Measurements from ENCODE around the gene GPRC6A.

GPRC6A gene

GRCh38 chr6:116799945-116800344 is 28.9 kb downstream of the GPRC6A start:
- H3K9me3 ChIP-seq (ENCODE audit: low read depth, low read length), result no peaks in the 10 kb centered on the region
- no peaks in the 10 kb centered on the region for H3K36me3 ChIP-seq (ENCODE audit: insufficient read depth, low read length)
- no peak overlapping the region for H3K4me3 ChIP-seq
- H3K9ac ChIP-seq (ENCODE audit: insufficient read length), result no peak overlapping the region
- TF ChIP-seq EZH2 (IDR thresholded peaks at IDR 0.05) (no peak), POLR2AphosphoS5 (IDR thresholded peaks at IDR 0.05; ENCODE audit: borderline replicate concordance, low read depth, low read length) (no peak), FOXP2 (optimal IDR thresholded peaks at IDR 0.05; ENCODE audit: control extremely low read depth, extremely low read length, insufficient read depth) (no peak)
- no peak for DNase-seq (ENCODE audit: low read depth, low spot score)
- H3K27ac ChIP-seq, result no peak overlapping the region

- Histone ChIP-seq H3K36me3 (ENCODE audit: insufficient read depth, low read length) (no peaks in the 10 kb centered on the region), H3K9me3 (ENCODE audit: low read depth, low read length) (no peaks in the 10 kb centered on the region), H3K4me3 (no peak overlapping the region), H3K9ac (ENCODE audit: insufficient read length) (no peak overlapping the region), H3K27ac (no peak overlapping the region)
- TF ChIP-seq EZH2 (IDR thresholded peaks at IDR 0.05) (no peak), POLR2AphosphoS5 (IDR thresholded peaks at IDR 0.05; ENCODE audit: borderline replicate concordance, low read depth, low read length) (no peak), FOXP2 (optimal IDR thresholded peaks at IDR 0.05; ENCODE audit: control extremely low read depth, extremely low read length, insufficient read depth) (no peak)
- no peak for DNase-seq (ENCODE audit: low read depth, low spot score)
Observed at GRCh38 chr6:116797585-116797984, 31.3 kb downstream of the GPRC6A start.

DNA sequence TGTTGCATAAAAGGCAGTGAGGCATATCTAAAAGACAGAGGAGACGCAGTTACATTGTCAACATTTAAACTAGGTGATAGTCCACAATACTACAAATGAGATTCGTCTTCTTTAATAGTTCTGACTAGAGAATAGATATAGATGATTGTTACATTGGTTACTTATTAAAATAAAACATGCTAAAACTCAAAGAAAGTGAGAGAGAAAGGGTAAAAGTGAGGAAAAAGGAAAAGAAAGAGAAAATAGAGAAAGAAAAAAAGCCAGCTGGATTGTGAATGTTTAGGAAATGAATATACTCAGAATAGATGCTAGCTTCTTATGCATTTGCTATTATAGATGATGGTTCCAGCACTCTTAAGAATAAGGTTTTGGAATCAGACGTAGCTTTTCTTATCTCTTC is 35.7 kb downstream of the GPRC6A start:
- no peak overlapping the region for H3K9ac ChIP-seq (ENCODE audit: insufficient read length)

DNA sequence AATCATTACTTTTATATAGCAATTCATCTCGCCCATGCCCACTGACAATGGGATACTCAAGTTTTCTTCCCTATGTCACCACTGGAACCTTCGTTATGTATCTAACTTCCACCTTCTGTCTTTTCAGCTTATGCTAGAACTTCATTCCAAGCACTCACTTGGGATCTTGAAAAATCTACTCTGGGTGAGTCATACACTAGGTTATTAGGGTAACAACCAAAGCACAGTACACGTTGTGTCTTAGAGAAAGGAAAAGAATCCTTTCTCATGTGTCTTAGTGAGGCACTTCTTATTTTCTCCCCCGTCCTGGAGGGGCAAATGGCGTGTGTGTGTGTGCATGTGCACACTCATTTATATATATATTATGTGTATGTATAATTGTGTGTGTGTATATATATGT is 45.0 kb downstream of the GPRC6A start:
- Histone ChIP-seq H3K9ac (ENCODE audit: insufficient read length) (no peak overlapping the region), H3K36me3 (ENCODE audit: insufficient read depth, low read length) (no peaks in the 10 kb centered on the region), H3K27ac (no peak overlapping the region), H3K4me3 (no peak overlapping the region), H3K9me3 (ENCODE audit: low read depth, low read length) (no peaks in the 10 kb centered on the region)
- no peak for DNase-seq (ENCODE audit: low read depth, low spot score)
- no peak for TF ChIP-seq POLR2AphosphoS5 (IDR thresholded peaks at IDR 0.05; ENCODE audit: borderline replicate concordance, low read depth, low read length)
- TF ChIP-seq FOXP2 (optimal IDR thresholded peaks at IDR 0.05; ENCODE audit: control extremely low read depth, extremely low read length, insufficient read depth), result no peak
- no peak for TF ChIP-seq EZH2 (IDR thresholded peaks at IDR 0.05)

More for the DNA sequence above, 35.7 kb downstream of the GPRC6A start:
- TF ChIP-seq FOXP2 (optimal IDR thresholded peaks at IDR 0.05; ENCODE audit: control extremely low read depth, extremely low read length, insufficient read depth), result no peak
- TF ChIP-seq EZH2 (IDR thresholded peaks at IDR 0.05), result no peak
- no peak for TF ChIP-seq POLR2AphosphoS5 (IDR thresholded peaks at IDR 0.05; ENCODE audit: borderline replicate concordance, low read depth, low read length)
- Histone ChIP-seq H3K27ac (no peak overlapping the region), H3K4me3 (no peak overlapping the region), H3K9me3 (ENCODE audit: low read depth, low read length) (no peaks in the 10 kb centered on the region), H3K36me3 (ENCODE audit: insufficient read depth, low read length) (no peaks in the 10 kb centered on the region)
- DNase-seq (ENCODE audit: low read depth, low spot score), result no peak

DNA sequence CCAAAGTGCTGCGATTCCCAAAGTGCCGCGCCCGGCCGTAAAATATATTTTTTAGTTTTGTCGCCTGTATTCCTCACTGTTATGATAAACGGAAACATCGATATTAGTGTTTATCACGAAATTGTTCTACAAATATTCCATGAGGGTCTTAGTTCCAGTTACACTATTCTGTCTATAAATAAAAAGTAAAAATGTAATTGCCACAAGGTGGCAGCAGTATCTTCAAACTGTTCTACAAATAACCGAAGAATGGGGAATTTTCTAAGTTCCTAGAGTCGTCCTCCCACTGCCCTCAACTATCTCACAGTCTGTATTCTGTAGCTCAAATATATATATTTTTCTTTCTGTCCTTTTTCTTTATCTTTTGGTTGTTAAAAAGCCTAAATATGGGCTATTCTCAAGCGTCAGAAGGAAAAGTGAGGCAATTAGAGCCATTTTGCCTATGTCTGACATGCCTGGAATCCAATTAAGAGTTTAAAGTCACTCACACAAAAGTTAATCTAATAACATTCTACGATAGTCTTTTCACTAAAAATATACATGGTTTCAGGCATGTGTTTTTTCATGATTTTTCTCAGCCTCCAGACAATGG is 49.2 kb downstream of the GPRC6A start:
- TF ChIP-seq FOXP2 (optimal IDR thresholded peaks at IDR 0.05; ENCODE audit: control extremely low read depth, extremely low read length, insufficient read depth) (no peak), EZH2 (IDR thresholded peaks at IDR 0.05) (no peak), POLR2AphosphoS5 (IDR thresholded peaks at IDR 0.05; ENCODE audit: borderline replicate concordance, low read depth, low read length) (no peak)
- Histone ChIP-seq H3K36me3 (ENCODE audit: insufficient read depth, low read length) (no peaks in the 10 kb centered on the region), H3K9me3 (ENCODE audit: low read depth, low read length) (no peaks in the 10 kb centered on the region), H3K27ac (no peak overlapping the region), H3K4me3 (peak overlapping the region; percentile 56), H3K9ac (ENCODE audit: insufficient read length) (peak overlapping the region; percentile 10)
- DNase-seq (ENCODE audit: low read depth, low spot score), result peak; percentile 48

DNA sequence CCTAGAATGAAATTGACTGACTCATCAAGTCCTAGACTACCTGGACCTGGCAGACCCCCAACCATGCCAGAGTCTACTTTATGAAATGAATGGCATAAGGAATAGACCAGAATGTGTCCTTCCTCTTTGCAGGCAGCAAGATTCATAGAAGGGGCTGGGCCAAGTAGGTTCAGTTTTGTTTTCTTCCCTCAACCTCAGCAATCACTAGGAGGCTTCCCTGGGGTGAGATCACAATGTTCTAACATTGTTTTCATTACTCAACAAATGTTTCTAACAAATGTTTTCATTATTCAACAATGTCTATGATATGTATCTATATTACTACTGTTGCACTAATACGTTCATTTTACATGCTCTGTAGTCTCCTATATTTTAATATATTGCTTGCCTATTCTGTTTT is 55.0 kb downstream of the GPRC6A start:
- no peak overlapping the region for H3K27ac ChIP-seq

GRCh38 chr6:116772450-116772849 is 56.4 kb downstream of the GPRC6A start:
- no peaks in the 10 kb centered on the region for H3K36me3 ChIP-seq (ENCODE audit: insufficient read depth, low read length)
- H3K27ac ChIP-seq, result no peak overlapping the region
- no peak for DNase-seq (ENCODE audit: low read depth, low spot score)
- TF ChIP-seq FOXP2 (optimal IDR thresholded peaks at IDR 0.05; ENCODE audit: control extremely low read depth, extremely low read length, insufficient read depth), result no peak
- no peak for TF ChIP-seq EZH2 (IDR thresholded peaks at IDR 0.05)
- no peak for TF ChIP-seq POLR2AphosphoS5 (IDR thresholded peaks at IDR 0.05; ENCODE audit: borderline replicate concordance, low read depth, low read length)
- no peak overlapping the region for H3K9ac ChIP-seq (ENCODE audit: insufficient read length)
- H3K9me3 ChIP-seq (ENCODE audit: low read depth, low read length), result no peaks in the 10 kb centered on the region
- H3K4me3 ChIP-seq, result no peak overlapping the region

More for the DNA sequence above, 55.0 kb downstream of the GPRC6A start:
- no peak overlapping the region for H3K9ac ChIP-seq (ENCODE audit: insufficient read length)
- no peaks in the 10 kb centered on the region for H3K9me3 ChIP-seq (ENCODE audit: low read depth, low read length)
- no peak overlapping the region for H3K4me3 ChIP-seq
- TF ChIP-seq FOXP2 (optimal IDR thresholded peaks at IDR 0.05; ENCODE audit: control extremely low read depth, extremely low read length, insufficient read depth) (no peak), EZH2 (IDR thresholded peaks at IDR 0.05) (no peak), POLR2AphosphoS5 (IDR thresholded peaks at IDR 0.05; ENCODE audit: borderline replicate concordance, low read depth, low read length) (no peak)
- no peaks in the 10 kb centered on the region for H3K36me3 ChIP-seq (ENCODE audit: insufficient read depth, low read length)
- no peak for DNase-seq (ENCODE audit: low read depth, low spot score)

GRCh38 chr6:116767715-116768114 is 61.2 kb downstream of the GPRC6A start:
- Histone ChIP-seq H3K4me3 (no peak overlapping the region), H3K27ac (no peak overlapping the region), H3K36me3 (ENCODE audit: insufficient read depth, low read length) (no peaks in the 10 kb centered on the region), H3K9ac (ENCODE audit: insufficient read length) (no peak overlapping the region), H3K9me3 (ENCODE audit: low read depth, low read length) (no peaks in the 10 kb centered on the region)
- TF ChIP-seq FOXP2 (optimal IDR thresholded peaks at IDR 0.05; ENCODE audit: control extremely low read depth, extremely low read length, insufficient read depth) (no peak), EZH2 (IDR thresholded peaks at IDR 0.05) (no peak), POLR2AphosphoS5 (IDR thresholded peaks at IDR 0.05; ENCODE audit: borderline replicate concordance, low read depth, low read length) (no peak)
- DNase-seq (ENCODE audit: low read depth, low spot score), result no peak

Measured in SK-N-MC (cell line).